ENCODE measurements around the gene DCDC2.

GRCh38 chr6:24194978-24195700 is 162.7 kb downstream of the DCDC2 start:
- TF ChIP-seq CTCF (IDR thresholded peaks at IDR 0.05 in 8 of 11, conservative IDR thresholded peaks at IDR 0.05 in 3 of 11) (no peak), POLR2AphosphoS5 (IDR thresholded peaks at IDR 0.05) (no peak)
